T-helper 22 cell (primary cell): Measurements from ENCODE around the gene PWP1.

Experiments used
- DNase-seq: peaks from one replicate; pipeline ENCODE4 v3.0.0-alpha.2; 2020; ENCODE audit warnings: low read depth

PWP1 gene

GRCh38 chr12:107735763-107736162 lies 50.2 kb downstream of the PWP1 start:
- no peak for DNase-seq

- no peak for DNase-seq
Measured at GRCh38 chr12:107736914-107737313, 51.3 kb downstream of the PWP1 start.

- no peak for DNase-seq
Measured at GRCh38 chr12:107748472-107748871, 62.9 kb downstream of the PWP1 start.

- no peak for DNase-seq
Measured at GRCh38 chr12:107749083-107749482, 63.5 kb downstream of the PWP1 start.

DNA sequence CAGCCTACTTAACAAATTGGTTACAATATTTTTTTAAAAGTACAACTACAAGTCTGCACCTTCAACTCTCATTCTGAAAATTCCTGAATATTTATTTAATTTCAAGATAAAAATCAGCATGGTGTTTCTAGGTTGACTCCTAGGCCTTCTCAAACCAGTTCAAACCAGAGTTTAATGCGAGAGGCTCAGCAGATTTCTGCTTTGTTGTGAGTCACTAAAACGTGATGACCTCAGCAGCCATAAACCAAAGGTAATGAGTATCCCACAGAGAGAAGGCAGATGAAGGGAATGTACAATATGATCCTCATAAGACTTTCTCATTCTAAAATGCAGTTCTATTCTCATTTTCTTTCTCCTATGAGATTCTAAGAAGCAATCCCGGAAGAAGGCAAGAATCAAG lies 73.8 kb downstream of the PWP1 start:
- DNase-seq, result no peak

DNA sequence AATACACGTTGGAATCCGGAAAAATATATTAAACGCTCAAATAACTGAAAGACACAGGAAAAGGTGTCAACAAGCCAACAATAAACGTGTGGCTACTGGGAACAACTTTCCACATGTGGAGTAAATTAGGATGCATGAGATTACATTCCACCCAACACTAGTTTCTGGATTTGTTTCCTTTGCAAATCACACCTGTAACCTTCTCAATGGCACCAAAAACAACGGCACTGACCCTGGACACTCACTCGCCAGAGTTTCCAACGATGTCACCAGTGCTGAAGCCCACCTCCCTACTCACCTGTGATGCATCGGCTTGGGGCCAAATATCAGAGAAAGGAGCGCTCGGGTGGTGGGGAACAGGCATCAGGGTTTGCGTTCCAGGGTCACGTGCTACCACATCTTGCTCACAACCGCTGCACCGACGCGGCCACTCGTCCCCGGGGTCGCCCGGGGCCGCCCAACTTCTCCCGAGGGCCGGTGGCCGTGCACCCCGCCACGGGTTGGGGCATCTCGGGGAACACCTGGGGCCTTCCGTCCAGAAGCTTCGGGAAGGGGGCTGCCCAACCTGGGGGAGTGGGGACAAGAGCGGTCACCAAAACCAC lies 74.7 kb downstream of the PWP1 start:
- no peak for DNase-seq

- DNase-seq, result peak; percentile 81
Measured at GRCh38 chr12:107760809-107761501, 75.4 kb downstream of the PWP1 start, which contains the start of gene PRDM4. TSS of gene PRDM4 (minus strand) at chr12:107761137. CDS start at chr12:107760515, 622 bp downstream.

GRCh38 chr12:107761502-107761904 lies 75.9 kb downstream of the PWP1 start:
- no peak for DNase-seq
